Activated CD8-positive, alpha-beta memory T cell treated with anti-CD3 and anti-CD28 coated beads, Interleukin-2, amount 10 ng/mL, durations not matched to agents 7 days and 5 days (primary cell): ENCODE results near the gene SLC4A2. TPM values are rescaled to one million over a fixed set of nuclear protein-coding genes. Genes with fewer than 3 reads are reported as not detected.

Experiments
- ATAC-seq: fragments of 150-1000 bp; cut with Tn5 transposase; one replicate; pipeline ENCODE4 v1.10.0; 2021; ENCODE audit warnings: moderate library complexity
- CTCF ChIA-PET: fragments of 350-600 bp; sonication (Branson Sonifier 250); formaldehyde crosslinking; loops from one replicate; lab custom pipeline; 2021; ENCODE audit warnings: antibody characterized with exemption; lab: Charles Lee
- DNase-seq: peaks from one replicate; pipeline ENCODE4 v3.0.0-alpha.2; 2020
- H3K27ac Mint-ChIP-seq: one replicate; pipeline ENCODE4 v1.8.0; 2021; ENCODE audit warnings: mild to moderate bottlenecking, mixed read lengths
- H3K27me3 Mint-ChIP-seq: one replicate; pipeline ENCODE4 v1.8.0; 2021; ENCODE audit warnings: mixed read lengths
- H3K36me3 Mint-ChIP-seq: one replicate; pipeline ENCODE4 v1.8.0; 2021; ENCODE audit warnings: mild to moderate bottlenecking, mixed read lengths
- H3K4me1 Mint-ChIP-seq: one replicate; pipeline ENCODE4 v1.8.0; 2021; ENCODE audit warnings: mixed read lengths
- H3K4me3 Mint-ChIP-seq: one replicate; pipeline ENCODE4 v1.8.0; 2021; ENCODE audit warnings: mild to moderate bottlenecking, moderate library complexity, mixed read lengths
- H3K9me3 Mint-ChIP-seq: one replicate; pipeline ENCODE4 v1.8.0; 2022; ENCODE audit warnings: low read depth, mixed read lengths
- total RNA-seq, 2 experiments: library from RNA; stranded (reverse); gene quantifications; one replicate each; pipeline ENCODE4 v1.2.3, GENCODE V29; 2021

SLC4A2 gene
- total RNA-seq, 2 experiments from 2014 or later, result 114 to 121 TPM

GRCh38 chr7:151116603-151117440 lies 57.4 kb downstream of the SLC4A2 start:
- Mint-ChIP-seq H3K27me3 (peaks cover 15% of the 10 kb centered on the region), H3K36me3 (no peaks in the 10 kb centered on the region), H3K4me1 (peaks cover 5% of the 10 kb centered on the region), H3K27ac (no peak overlapping the region), H3K9me3 (no peaks in the 10 kb centered on the region), H3K4me3 (peak overlapping the region; percentile 27)
- ATAC-seq, result no peak
- DNase-seq, result no peak
- CTCF ChIA-PET, result interaction anchor here (0.5 to 3.0 kb wide), 8 partner anchors 7 to 218 kb away, joined by 3 to 11 read pairs (median 5); no protein-coding TSS in a partner anchor

GRCh38 chr7:151117565-151117964 lies 58.2 kb downstream of the SLC4A2 start:
- CTCF ChIA-PET, result interaction anchor here (0.7 to 1.4 kb wide), 4 partner anchors 49 to 219 kb away, joined by 3 to 6 read pairs (median 4); no protein-coding TSS in a partner anchor
- Mint-ChIP-seq H3K4me1 (peaks cover 5% of the 10 kb centered on the region), H3K36me3 (no peaks in the 10 kb centered on the region), H3K27ac (peak overlapping the region; percentile 63), H3K4me3 (peak overlapping the region; percentile 27), H3K27me3 (peaks cover 12% of the 10 kb centered on the region), H3K9me3 (no peaks in the 10 kb centered on the region)
- DNase-seq (no peak), ATAC-seq (no peak)

DNA sequence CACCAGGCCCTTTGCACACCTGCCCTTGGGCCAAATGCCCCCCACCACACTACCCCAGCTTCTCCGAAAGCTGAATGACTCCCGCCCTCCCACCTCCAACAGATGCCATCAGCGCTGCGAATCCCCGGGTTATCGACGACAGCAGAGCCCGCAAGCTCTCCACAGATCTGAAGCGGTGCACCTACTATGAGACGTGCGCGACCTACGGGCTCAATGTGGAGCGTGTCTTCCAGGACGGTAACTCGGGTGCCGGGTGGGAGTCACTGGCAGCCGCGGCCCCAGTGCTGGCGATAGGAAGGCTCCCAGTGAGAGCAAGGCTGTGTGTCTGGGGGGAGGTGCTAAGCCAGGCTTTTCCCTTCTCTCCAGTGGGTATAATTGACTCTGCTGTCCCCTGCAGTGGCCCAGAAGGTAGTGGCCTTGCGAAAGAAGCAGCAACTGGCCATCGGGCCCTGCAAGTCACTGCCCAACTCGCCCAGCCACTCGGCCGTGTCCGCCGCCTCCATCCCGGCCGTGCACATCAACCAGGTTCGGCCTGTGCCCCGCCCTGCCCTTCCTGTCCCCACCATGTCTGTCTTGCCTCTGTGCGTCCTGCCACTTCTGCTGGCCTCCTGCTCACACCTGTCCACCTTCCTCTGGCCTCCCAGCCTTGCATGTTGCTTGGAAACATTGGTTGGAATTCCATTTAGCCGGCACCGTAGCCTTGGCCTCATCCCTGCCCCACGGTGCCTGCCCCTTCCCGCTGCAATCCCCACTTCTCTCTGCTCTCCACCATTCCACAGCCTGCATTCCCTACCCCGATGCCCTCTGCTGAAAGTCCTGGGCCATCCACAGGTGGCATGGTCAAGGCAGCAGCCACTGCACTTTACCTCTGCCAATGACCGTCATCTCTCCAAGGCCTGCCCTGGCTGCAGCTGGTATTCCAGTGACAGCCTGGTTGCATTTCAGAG lies 59.0 kb downstream of the SLC4A2 start:
- peaks cover 9% of the 10 kb centered on the region for H3K27me3 Mint-ChIP-seq
- CTCF ChIA-PET, result interaction anchor here (1.2 to 2.9 kb wide), 4 partner anchors 8 to 155 kb away, joined by 3 to 16 read pairs (median 5); partner anchors contain the start of gene GBX1
- H3K27ac Mint-ChIP-seq, result no peak overlapping the region
- H3K36me3 Mint-ChIP-seq, result no peaks in the 10 kb centered on the region
- H3K9me3 Mint-ChIP-seq, result no peaks in the 10 kb centered on the region
- DNase-seq (no peak), ATAC-seq (no peak)
- H3K4me1 Mint-ChIP-seq, result peaks cover 5% of the 10 kb centered on the region
- no peak overlapping the region for H3K4me3 Mint-ChIP-seq

- Mint-ChIP-seq H3K27ac (no peak overlapping the region), H3K27me3 (peaks cover 2% of the 10 kb centered on the region), H3K9me3 (no peaks in the 10 kb centered on the region), H3K4me1 (peaks cover 5% of the 10 kb centered on the region), H3K36me3 (no peaks in the 10 kb centered on the region), H3K4me3 (no peak overlapping the region)
- ATAC-seq, result no peak
- no peak for DNase-seq
- CTCF ChIA-PET, result interaction anchor here (1.2 to 2.9 kb wide), 3 partner anchors 8 to 156 kb away, joined by 5 to 16 read pairs (median 5); partner anchors contain the start of gene GBX1
These were observed 59.6 kb downstream of the SLC4A2 start for GRCh38 chr7:151119055-151119415.

DNA sequence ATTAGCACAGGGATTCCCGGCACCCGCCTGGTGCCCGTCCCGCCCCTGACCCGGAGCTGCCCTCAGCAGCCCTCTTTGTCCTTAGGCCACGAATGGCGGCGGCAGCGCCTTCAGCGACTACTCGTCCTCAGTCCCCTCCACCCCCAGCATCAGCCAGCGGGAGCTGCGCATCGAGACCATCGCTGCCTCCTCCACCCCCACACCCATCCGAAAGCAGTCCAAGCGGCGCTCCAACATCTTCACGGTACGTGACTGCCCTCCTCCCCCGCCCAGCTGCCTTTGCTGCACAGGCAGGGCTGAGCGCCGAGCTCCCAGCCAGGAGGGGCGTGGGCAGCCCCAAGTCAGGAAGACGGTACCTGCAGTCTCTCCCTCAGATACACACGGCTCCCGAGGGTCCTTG lies 60.5 kb downstream of the SLC4A2 start:
- Mint-ChIP-seq H3K27me3 (peaks cover 3% of the 10 kb centered on the region), H3K36me3 (no peaks in the 10 kb centered on the region), H3K9me3 (no peaks in the 10 kb centered on the region), H3K4me3 (no peak overlapping the region), H3K27ac (no peak overlapping the region), H3K4me1 (peaks cover 5% of the 10 kb centered on the region)
- DNase-seq (no peak), ATAC-seq (no peak)
- CTCF ChIA-PET, result interaction anchor here (1.2 to 2.9 kb wide), 5 partner anchors 9 to 184 kb away, joined by 3 to 16 read pairs (median 5); partner anchors contain the start of gene GBX1

- CTCF ChIA-PET, result interaction anchor here (0.6 to 2.9 kb wide), 5 partner anchors 10 to 223 kb away, joined by 3 to 16 read pairs (median 3); no protein-coding TSS in a partner anchor
- ATAC-seq, result no peak
These were observed 61.5 kb downstream of the SLC4A2 start for GRCh38 chr7:151120896-151121295.

GRCh38 chr7:151121380-151122170 lies 62.2 kb downstream of the SLC4A2 start:
- peaks cover 3% of the 10 kb centered on the region for H3K27me3 Mint-ChIP-seq
- no peak for ATAC-seq
- no peak overlapping the region for H3K27ac Mint-ChIP-seq
- CTCF ChIA-PET, result interaction anchor here (1.2 to 2.9 kb wide), 4 partner anchors 11 to 223 kb away, joined by 3 to 16 read pairs (median 6); no protein-coding TSS in a partner anchor
- no peaks in the 10 kb centered on the region for H3K9me3 Mint-ChIP-seq
- no peaks in the 10 kb centered on the region for H3K36me3 Mint-ChIP-seq
- H3K4me3 Mint-ChIP-seq, result no peak overlapping the region
- H3K4me1 Mint-ChIP-seq, result peaks cover 4% of the 10 kb centered on the region
- no peak for DNase-seq

More at GRCh38 chr7:151120896-151121295, 61.5 kb downstream of the SLC4A2 start:
- H3K36me3 Mint-ChIP-seq, result no peaks in the 10 kb centered on the region
- H3K27me3 Mint-ChIP-seq, result peaks cover 3% of the 10 kb centered on the region
- peaks cover 4% of the 10 kb centered on the region for H3K4me1 Mint-ChIP-seq
- H3K27ac Mint-ChIP-seq, result no peak overlapping the region
- DNase-seq, result no peak
- no peaks in the 10 kb centered on the region for H3K9me3 Mint-ChIP-seq
- no peak overlapping the region for H3K4me3 Mint-ChIP-seq

GRCh38 chr7:151122276-151122675 lies 62.9 kb downstream of the SLC4A2 start:
- H3K9me3 Mint-ChIP-seq, result no peaks in the 10 kb centered on the region
- CTCF ChIA-PET, result interaction anchor here (4.1 kb wide), 1 partner anchor 123 kb away, joined by 60 read pairs; no protein-coding TSS in a partner anchor
- peaks cover 2% of the 10 kb centered on the region for H3K4me1 Mint-ChIP-seq
- H3K36me3 Mint-ChIP-seq, result no peaks in the 10 kb centered on the region
- DNase-seq, result no peak
- H3K4me3 Mint-ChIP-seq, result no peak overlapping the region
- no peak for ATAC-seq
- no peak overlapping the region for H3K27ac Mint-ChIP-seq
- peaks cover 3% of the 10 kb centered on the region for H3K27me3 Mint-ChIP-seq

DNA sequence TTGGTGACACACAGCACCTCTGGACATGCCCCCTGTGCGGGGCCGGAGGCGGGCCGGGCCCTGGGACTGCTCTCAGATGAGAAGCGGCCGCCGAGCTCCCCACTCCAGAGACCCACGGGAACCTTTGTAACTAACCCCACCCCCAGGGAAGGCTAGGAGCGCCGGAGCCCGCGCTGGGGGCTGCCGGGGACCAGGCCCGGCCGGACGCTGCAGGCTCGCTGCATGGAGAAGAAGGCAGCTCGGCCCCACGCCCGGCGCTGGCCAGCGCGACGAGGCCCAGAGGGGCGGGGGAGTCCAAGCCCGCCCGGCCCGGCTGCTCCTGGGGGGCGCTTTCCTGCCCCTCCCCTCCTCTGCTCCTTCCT lies 63.4 kb downstream of the SLC4A2 start:
- H3K36me3 Mint-ChIP-seq, result no peaks in the 10 kb centered on the region
- H3K9me3 Mint-ChIP-seq, result no peaks in the 10 kb centered on the region
- peaks cover 3% of the 10 kb centered on the region for H3K27me3 Mint-ChIP-seq
- H3K27ac Mint-ChIP-seq, result no peak overlapping the region
- CTCF ChIA-PET, result interaction anchor here (1.5 to 4.1 kb wide), 5 partner anchors 20 to 193 kb away, joined by 5 to 60 read pairs (median 8); no protein-coding TSS in a partner anchor
- H3K4me1 Mint-ChIP-seq, result no peaks in the 10 kb centered on the region
- no peak overlapping the region for H3K4me3 Mint-ChIP-seq
- ATAC-seq (no peak), DNase-seq (no peak)

- Mint-ChIP-seq H3K27me3 (peaks cover 3% of the 10 kb centered on the region), H3K27ac (no peak overlapping the region), H3K4me3 (no peak overlapping the region), H3K4me1 (no peaks in the 10 kb centered on the region), H3K36me3 (no peaks in the 10 kb centered on the region), H3K9me3 (no peaks in the 10 kb centered on the region)
- CTCF ChIA-PET, result interaction anchor here (0.6 to 4.1 kb wide), 57 partner anchors 8 to 246 kb away, joined by 3 to 60 read pairs (median 5); partner anchors contain the start of genes ABCB8, ABCF2 and TMUB1
- DNase-seq, result no peak
- ATAC-seq, result no peak
These were observed 63.9 kb downstream of the SLC4A2 start for GRCh38 chr7:151123158-151123821.

DNA sequence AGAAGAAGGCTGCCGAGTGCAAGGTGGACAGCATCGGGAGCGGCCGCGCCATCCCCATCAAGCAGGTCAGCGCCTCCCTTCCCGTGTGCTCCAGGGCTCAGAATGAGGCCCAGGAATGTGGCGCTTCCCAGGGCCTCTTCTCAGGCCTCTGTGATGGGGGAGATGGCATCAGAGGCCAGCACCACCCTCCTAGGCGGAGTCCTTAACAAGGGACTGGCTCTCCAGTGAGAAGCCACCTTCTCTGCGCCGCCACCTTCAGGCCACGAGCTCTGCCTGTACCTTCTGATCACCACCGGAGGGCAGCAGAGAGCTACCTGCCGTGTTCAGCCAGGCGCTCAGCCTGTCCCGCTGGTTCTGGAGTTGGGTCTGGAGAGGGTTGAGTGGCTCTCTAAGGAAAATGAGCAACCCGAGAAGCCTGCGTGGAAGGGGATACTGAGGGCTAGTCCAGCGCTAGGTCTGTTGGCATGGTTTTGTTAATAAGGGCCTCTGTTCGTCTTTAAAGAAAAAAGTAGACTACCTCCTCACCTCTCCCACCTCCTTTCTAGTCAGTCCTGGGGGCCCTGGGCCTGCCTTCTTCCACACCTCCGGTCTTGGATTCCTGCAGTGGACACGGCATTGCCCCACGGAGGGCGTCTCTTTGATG lies 64.6 kb downstream of the SLC4A2 start:
- CTCF ChIA-PET, result interaction anchor here (0.6 to 4.1 kb wide), 60 partner anchors 8 to 247 kb away, joined by 3 to 60 read pairs (median 5); partner anchors contain the start of genes ABCB8, ABCF2 and TMUB1
- H3K9me3 Mint-ChIP-seq, result no peaks in the 10 kb centered on the region
- no peaks in the 10 kb centered on the region for H3K4me1 Mint-ChIP-seq
- peak; percentile 86 for DNase-seq
- H3K4me3 Mint-ChIP-seq, result no peak overlapping the region
- H3K27ac Mint-ChIP-seq, result no peak overlapping the region
- H3K27me3 Mint-ChIP-seq, result peaks cover 3% of the 10 kb centered on the region
- peak; percentile 95 for ATAC-seq
- H3K36me3 Mint-ChIP-seq, result no peaks in the 10 kb centered on the region
